ENCODE results near the gene ZNF552.
"Not testable (repeated sequence)": the region's sequence is repeated elsewhere in the genome, so short reads cannot be mapped to it uniquely, and the experiment has no call there.

Gene ZNF552

DNA sequence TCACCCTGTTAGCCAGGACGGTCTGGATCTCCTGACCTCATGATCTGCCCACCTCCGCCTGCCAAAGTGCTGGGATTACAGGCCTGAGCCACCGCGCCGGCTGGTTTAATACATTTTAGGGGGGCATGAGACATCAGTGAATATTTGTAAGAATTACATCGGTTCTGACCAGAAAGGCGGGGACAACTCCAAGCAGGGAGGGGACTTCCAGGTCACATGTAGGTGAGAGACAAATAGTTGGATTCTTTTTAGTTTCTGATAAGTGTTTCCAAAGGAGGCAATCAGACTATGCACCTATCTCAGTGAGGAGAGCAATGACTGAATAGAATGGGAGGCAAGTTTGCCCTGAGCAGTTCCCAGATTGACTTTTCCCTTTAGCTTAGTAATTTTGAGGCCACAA lies 3.7 kb upstream of the ZNF552 start:
- H3K4me3 ChIP-seq (ENCODE audit: control insufficient read depth, low read depth, low read length), result no peak overlapping the region
- no peak for DNase-seq (ENCODE audit: low read depth)
- TF ChIP-seq, protein P1, sequence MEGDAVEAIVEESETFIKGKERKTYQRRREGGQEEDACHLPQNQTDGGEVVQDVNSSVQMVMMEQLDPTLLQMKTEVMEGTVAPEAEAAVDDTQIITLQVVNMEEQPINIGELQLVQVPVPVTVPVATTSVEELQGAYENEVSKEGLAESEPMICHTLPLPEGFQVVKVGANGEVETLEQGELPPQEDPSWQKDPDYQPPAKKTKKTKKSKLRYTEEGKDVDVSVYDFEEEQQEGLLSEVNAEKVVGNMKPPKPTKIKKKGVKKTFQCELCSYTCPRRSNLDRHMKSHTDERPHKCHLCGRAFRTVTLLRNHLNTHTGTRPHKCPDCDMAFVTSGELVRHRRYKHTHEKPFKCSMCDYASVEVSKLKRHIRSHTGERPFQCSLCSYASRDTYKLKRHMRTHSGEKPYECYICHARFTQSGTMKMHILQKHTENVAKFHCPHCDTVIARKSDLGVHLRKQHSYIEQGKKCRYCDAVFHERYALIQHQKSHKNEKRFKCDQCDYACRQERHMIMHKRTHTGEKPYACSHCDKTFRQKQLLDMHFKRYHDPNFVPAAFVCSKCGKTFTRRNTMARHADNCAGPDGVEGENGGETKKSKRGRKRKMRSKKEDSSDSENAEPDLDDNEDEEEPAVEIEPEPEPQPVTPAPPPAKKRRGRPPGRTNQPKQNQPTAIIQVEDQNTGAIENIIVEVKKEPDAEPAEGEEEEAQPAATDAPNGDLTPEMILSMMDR (IDR thresholded peaks at IDR 0.05; ENCODE audit: control insufficient read depth, insufficient read depth, low read depth, low read length, missing control alignments), result no peak

DNA sequence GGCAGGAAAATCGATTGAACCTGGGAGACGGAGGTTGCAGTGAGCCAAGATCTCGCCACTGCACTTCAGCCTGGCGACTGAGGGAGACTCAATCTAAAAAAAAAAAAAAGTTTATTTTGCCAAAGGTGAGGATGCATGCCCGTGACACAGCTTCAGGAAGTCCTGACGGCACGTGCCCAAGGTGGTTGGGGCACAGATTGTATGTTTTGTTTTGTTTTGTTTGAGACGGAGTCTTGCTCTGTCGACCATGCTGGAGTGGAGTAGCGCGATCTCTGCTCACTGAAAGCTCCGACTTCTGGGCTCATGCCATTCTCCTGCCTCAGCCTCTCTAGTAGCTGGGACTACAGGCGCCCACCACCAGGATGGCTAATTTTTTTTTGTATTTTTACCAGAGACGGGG lies 3.3 kb upstream of the ZNF552 start:
- DNase-seq (ENCODE audit: low read depth), result no peak
- no peak overlapping the region for H3K4me3 ChIP-seq (ENCODE audit: control insufficient read depth, low read depth, low read length)
- TF ChIP-seq, protein P1 (IDR thresholded peaks at IDR 0.05; ENCODE audit: control insufficient read depth, insufficient read depth, low read depth, low read length, missing control alignments), result no peak

DNA sequence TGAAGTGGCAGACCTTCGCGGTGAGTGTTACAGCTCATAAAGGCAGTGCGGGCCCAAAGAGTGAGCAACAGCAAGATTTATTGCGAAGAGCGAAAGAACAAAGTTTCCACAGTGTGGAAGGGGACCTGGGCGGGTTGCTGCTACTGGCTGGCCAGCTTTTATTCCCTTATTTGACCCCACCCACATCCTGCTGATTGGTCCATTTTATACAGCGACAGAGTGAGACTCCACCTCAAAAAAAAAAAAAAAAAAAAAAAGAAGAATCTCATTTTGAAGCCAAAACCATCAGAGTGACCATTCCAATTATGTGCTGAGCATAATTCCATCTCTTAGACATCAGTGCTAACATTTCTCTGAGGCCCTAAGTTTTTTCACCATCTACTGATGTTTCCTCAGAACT lies 1.9 kb upstream of the ZNF552 start:
- no peak overlapping the region for H3K4me3 ChIP-seq (ENCODE audit: control insufficient read depth, low read depth, low read length)
- no peak for DNase-seq (ENCODE audit: low read depth)
- TF ChIP-seq, protein P1 (IDR thresholded peaks at IDR 0.05; ENCODE audit: control insufficient read depth, insufficient read depth, low read depth, low read length, missing control alignments), result no peak

DNA sequence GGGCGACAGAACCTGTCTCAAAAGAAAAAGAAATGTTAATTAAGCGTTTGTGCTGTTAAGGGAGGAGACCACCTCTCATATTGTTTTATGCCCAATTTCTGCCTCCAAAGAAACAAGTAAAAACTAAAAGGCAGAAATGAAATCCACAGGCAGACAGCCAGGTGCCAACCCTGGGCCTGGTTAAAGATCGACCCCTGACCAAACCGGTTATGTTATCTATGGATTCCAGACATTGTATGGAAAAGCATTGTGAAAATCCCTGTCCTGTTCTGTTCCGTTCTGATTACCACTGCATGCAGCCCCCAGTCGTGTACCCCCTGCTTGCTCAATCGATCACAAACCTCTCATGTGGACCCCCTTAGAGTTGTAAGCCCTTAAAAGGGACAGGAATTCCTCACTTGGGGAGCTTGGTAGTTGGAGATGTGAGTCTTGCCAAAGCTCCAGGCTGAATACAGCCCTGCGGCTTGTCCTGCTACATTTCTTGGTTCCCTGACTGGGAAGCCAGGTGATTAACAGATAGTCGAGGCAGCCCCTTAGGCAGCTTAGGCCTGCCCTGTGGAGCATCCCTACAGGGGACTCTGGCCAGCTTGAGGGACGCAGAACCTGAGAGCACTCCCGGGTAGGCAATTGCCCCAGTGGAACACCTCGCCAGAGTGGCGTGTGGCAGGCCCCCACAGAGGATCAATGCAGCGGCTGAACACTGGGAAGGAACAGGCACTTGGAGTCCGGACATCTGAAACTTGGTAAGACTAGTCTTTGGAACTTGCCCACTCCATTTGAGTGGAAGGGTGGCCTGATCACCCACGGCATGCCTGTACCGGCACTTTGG lies 748 bp upstream of the ZNF552 start:
- no peak overlapping the region for H3K4me3 ChIP-seq (ENCODE audit: control insufficient read depth, low read depth, low read length)
- TF ChIP-seq, protein P1 (IDR thresholded peaks at IDR 0.05; ENCODE audit: control insufficient read depth, insufficient read depth, low read depth, low read length, missing control alignments), result no peak
- DNase-seq (ENCODE audit: low read depth), result no peak

DNA sequence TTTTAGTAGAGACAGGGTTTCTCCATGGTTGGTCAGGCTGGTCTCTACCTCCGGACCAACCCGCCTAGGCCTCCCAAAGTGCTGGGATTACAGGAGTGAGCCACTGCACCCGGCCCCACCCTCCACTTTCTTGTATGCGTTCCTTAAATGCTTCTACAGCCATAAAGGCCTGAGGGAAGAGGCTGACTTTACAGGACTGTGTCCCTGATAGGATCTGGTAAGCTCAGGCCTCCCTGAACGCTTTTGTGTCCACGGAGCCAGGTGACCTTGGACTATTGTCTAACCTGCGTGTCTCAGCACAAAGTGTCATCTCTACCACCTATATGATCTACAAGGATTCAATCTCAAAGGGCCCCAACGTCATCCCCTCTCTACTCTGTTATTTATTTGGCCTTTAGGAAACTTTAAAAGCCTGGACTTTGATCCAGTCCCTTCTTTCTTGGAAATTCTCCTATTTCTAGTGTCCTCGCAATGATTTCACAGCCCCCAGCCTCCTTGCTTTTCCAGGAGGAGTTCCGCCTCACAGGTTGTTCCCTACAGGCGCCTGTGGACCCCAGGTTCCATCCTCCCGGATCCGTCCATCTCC lies 701 bp downstream of the ZNF552 start:
- no peak for DNase-seq (ENCODE audit: low read depth)
- TF ChIP-seq, protein P1 (IDR thresholded peaks at IDR 0.05; ENCODE audit: control insufficient read depth, insufficient read depth, low read depth, low read length, missing control alignments), result no peak
- H3K4me3 ChIP-seq (ENCODE audit: control insufficient read depth, low read depth, low read length), result peak overlapping the region; percentile 93

DNA sequence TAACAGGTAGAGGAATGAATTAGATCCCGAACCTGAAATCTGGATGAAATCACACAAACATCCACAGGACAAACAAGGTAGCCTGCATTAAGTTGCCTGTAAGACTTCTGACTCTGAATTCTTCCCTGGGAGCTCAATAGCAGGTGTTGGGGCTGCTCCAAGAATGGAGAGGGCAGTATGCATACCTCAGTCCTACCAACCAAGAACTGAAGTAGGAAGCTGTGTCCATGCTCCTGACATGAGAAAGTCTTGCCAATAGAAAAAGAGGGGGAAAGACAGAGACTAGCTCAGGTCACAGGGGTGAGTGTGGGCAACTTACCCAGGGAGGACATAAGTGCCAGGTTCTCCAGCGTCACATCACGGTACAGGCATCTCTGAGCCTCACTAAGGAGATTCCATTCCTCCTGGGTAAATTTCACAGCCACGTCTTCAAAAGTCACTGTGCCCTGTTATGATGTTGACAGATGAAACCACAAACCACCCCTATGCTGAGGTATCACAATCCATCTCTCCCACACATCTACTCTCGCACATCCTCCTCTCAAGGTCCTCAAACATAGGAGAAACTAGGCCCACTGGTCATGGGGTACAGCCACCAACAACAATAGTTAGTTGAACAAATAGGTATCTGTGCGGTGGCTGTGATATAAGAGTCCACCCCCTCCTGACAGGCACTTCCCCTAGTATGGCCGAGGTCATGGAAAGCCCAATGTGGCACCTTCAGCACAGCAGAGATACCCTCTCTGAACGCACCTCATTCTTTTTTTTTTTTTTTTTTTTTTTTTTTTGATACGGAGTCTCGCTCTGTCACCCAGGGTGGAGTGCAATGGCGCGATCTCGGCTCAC lies 1.5 kb downstream of the ZNF552 start:
- not testable (repeated sequence) for H3K4me3 ChIP-seq (ENCODE audit: control insufficient read depth, low read depth, low read length); DNase-seq (ENCODE audit: low read depth)

DNA sequence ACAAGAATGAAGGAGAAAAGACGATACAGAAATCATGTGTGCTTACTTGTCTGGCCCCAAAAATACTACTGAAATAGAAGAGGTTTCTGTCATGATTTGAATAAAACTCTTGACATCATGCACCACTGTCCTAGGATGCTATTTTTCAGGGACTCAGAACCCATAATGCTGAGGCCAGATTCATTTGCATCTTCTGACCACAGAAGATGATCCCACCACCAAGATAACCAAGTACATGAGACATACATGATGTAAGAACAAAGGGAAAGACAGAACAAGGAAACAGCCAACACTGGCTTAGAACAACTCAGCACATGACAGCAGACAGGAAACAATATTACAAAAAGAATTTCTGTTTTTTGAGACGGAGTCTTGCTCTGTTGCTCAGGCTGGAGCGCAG lies 2.5 kb downstream of the ZNF552 start:
- TF ChIP-seq, protein P1 (IDR thresholded peaks at IDR 0.05; ENCODE audit: control insufficient read depth, insufficient read depth, low read depth, low read length, missing control alignments), result no peak
- DNase-seq (ENCODE audit: low read depth), result no peak
- no peak overlapping the region for H3K4me3 ChIP-seq (ENCODE audit: control insufficient read depth, low read depth, low read length)

DNA sequence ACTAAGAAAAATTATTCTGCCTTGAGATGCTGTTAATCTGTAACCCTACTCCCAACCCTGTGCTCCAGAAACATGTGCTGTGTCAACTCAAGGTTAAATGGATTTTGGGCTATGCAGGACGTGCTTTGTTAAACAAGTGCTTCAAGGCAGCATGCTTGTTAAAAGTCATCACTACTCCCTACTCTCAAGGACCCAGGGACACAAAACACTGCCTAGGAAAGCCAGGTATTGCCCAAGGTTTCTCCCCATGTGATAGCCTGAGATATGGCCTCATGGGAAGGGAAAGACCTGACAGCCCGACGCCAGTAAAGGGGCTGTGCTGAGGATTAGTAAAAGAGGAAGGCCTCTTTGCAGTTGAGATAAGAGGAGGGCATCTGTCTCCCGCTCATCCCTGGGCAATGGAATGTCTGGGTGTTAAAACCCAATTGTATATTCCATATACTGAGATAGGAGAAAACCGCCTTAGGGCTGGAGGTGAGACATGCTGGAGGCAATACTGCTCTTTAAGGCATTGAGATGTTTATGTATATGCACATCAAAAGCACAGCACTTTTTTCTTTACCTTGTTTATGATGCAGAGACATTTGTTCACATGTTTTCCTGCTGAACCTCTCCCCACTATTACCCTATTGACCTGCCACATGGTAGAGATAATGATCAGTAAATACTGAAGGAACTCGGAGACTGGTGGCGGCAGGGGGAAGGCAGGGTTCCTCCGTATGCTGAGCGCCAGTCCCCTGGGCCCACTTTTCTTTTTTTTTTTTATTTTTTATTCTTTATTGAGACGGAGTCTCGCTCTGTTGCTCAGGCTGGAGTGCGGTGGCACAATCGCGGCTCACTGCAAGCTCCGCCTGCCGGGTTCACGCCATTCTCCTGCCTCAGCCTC lies 4.1 kb downstream of the ZNF552 start:
- H3K4me3 ChIP-seq (ENCODE audit: control insufficient read depth, low read depth, low read length); DNase-seq (ENCODE audit: low read depth): not testable (repeated sequence)

Data from AG09309 (cell line).